ENCODE measurements around the gene KIF18B. TPM values are rescaled to one million over a fixed set of nuclear protein-coding genes. Genes with fewer than 3 reads are reported as not detected.

The KIF18B gene
- polyA plus RNA-seq, 1 donor, result 7.7 TPM

- Histone ChIP-seq H3K9me3 (ENCODE audit: control insufficient read depth, low read depth, low read length) (no peaks in the 10 kb centered on the region), H3K4me3 (ENCODE audit: low read length) (no peak overlapping the region), H3K36me3 (ENCODE audit: control insufficient read depth, insufficient read depth, low read length) (no peaks in the 10 kb centered on the region), H3K27ac (ENCODE audit: low read length) (peak overlapping the region; percentile 57), H3K27me3 (ENCODE audit: control insufficient read depth, insufficient read depth, low read length) (peaks cover 47% of the 10 kb centered on the region), H3K4me1 (ENCODE audit: control insufficient read depth, insufficient read depth, low read length) (peaks cover 24% of the 10 kb centered on the region)
- no CpG with 5 or more reads among the region's 12 CpGs for WGBS (ENCODE audit: insufficient coverage, low lambda C conversion rate)
- DNase-seq, result peak in 1 of 2 donors; percentile 39
These were observed 33.8 kb upstream of the KIF18B start for GRCh38 chr17:44981221-44981968.

GRCh38 chr17:44979426-44979995 lies 31.9 kb upstream of the KIF18B start:
- DNase-seq, result peak; percentile 49 to 65
- H3K4me3 ChIP-seq (ENCODE audit: low read length), result no peak overlapping the region
- WGBS (ENCODE audit: insufficient coverage, low lambda C conversion rate), result no CpG with 5 or more reads among the region's 9 CpGs
- H3K4me1 ChIP-seq (ENCODE audit: control insufficient read depth, insufficient read depth, low read length), result peaks cover 24% of the 10 kb centered on the region
- H3K36me3 ChIP-seq (ENCODE audit: control insufficient read depth, insufficient read depth, low read length), result no peaks in the 10 kb centered on the region
- H3K27ac ChIP-seq (ENCODE audit: low read length), result peak overlapping the region; percentile 52
- H3K27me3 ChIP-seq (ENCODE audit: control insufficient read depth, insufficient read depth, low read length), result peaks cover 51% of the 10 kb centered on the region
- no peaks in the 10 kb centered on the region for H3K9me3 ChIP-seq (ENCODE audit: control insufficient read depth, low read depth, low read length)

GRCh38 chr17:44978807-44979206 lies 31.2 kb upstream of the KIF18B start:
- WGBS (ENCODE audit: insufficient coverage, low lambda C conversion rate), result no CpG with 5 or more reads among the region's 5 CpGs
- Histone ChIP-seq H3K9me3 (ENCODE audit: control insufficient read depth, low read depth, low read length) (no peaks in the 10 kb centered on the region), H3K36me3 (ENCODE audit: control insufficient read depth, insufficient read depth, low read length) (no peaks in the 10 kb centered on the region), H3K4me3 (ENCODE audit: low read length) (no peak overlapping the region), H3K27ac (ENCODE audit: low read length) (peak overlapping the region; percentile 46), H3K4me1 (ENCODE audit: control insufficient read depth, insufficient read depth, low read length) (peaks cover 24% of the 10 kb centered on the region), H3K27me3 (ENCODE audit: control insufficient read depth, insufficient read depth, low read length) (peaks cover 55% of the 10 kb centered on the region)
- DNase-seq, result no peak

GRCh38 chr17:44977814-44978550 lies 30.4 kb upstream of the KIF18B start:
- no peak overlapping the region for H3K4me3 ChIP-seq (ENCODE audit: low read length)
- no peaks in the 10 kb centered on the region for H3K9me3 ChIP-seq (ENCODE audit: control insufficient read depth, low read depth, low read length)
- peak overlapping the region; percentile 31 for H3K27ac ChIP-seq (ENCODE audit: low read length)
- no CpG with 5 or more reads among the region's 7 CpGs for WGBS (ENCODE audit: insufficient coverage, low lambda C conversion rate)
- H3K27me3 ChIP-seq (ENCODE audit: control insufficient read depth, insufficient read depth, low read length), result peaks cover 56% of the 10 kb centered on the region
- H3K4me1 ChIP-seq (ENCODE audit: control insufficient read depth, insufficient read depth, low read length), result peaks cover 24% of the 10 kb centered on the region
- DNase-seq, result no peak
- H3K36me3 ChIP-seq (ENCODE audit: control insufficient read depth, insufficient read depth, low read length), result no peaks in the 10 kb centered on the region

GRCh38 chr17:44977065-44977464 lies 29.5 kb upstream of the KIF18B start:
- Histone ChIP-seq H3K4me1 (ENCODE audit: control insufficient read depth, insufficient read depth, low read length) (peaks cover 24% of the 10 kb centered on the region), H3K27ac (ENCODE audit: low read length) (no peak overlapping the region)
- no CpG with 5 or more reads among the region's 3 CpGs for WGBS (ENCODE audit: insufficient coverage, low lambda C conversion rate)

GRCh38 chr17:44976206-44976605 lies 28.6 kb upstream of the KIF18B start:
- Histone ChIP-seq H3K4me1 (ENCODE audit: control insufficient read depth, insufficient read depth, low read length) (peaks cover 24% of the 10 kb centered on the region), H3K4me3 (ENCODE audit: low read length) (no peak overlapping the region), H3K27me3 (ENCODE audit: control insufficient read depth, insufficient read depth, low read length) (peaks cover 70% of the 10 kb centered on the region), H3K36me3 (ENCODE audit: control insufficient read depth, insufficient read depth, low read length) (no peaks in the 10 kb centered on the region), H3K9me3 (ENCODE audit: control insufficient read depth, low read depth, low read length) (no peaks in the 10 kb centered on the region), H3K27ac (ENCODE audit: low read length) (no peak overlapping the region)
- WGBS (ENCODE audit: insufficient coverage, low lambda C conversion rate), result no CpG with 5 or more reads among the region's 13 CpGs
- DNase-seq, result no peak

More at GRCh38 chr17:44977065-44977464, 29.5 kb upstream of the KIF18B start:
- Histone ChIP-seq H3K36me3 (ENCODE audit: control insufficient read depth, insufficient read depth, low read length) (no peaks in the 10 kb centered on the region), H3K9me3 (ENCODE audit: control insufficient read depth, low read depth, low read length) (no peaks in the 10 kb centered on the region), H3K4me3 (ENCODE audit: low read length) (no peak overlapping the region), H3K27me3 (ENCODE audit: control insufficient read depth, insufficient read depth, low read length) (peaks cover 64% of the 10 kb centered on the region)
- no peak for DNase-seq

GRCh38 chr17:44972953-44973352 lies 25.4 kb upstream of the KIF18B start:
- Histone ChIP-seq H3K4me1 (ENCODE audit: control insufficient read depth, insufficient read depth, low read length) (peaks cover 18% of the 10 kb centered on the region), H3K36me3 (ENCODE audit: control insufficient read depth, insufficient read depth, low read length) (no peaks in the 10 kb centered on the region), H3K9me3 (ENCODE audit: control insufficient read depth, low read depth, low read length) (no peaks in the 10 kb centered on the region), H3K4me3 (ENCODE audit: low read length) (no peak overlapping the region), H3K27ac (ENCODE audit: low read length) (no peak overlapping the region), H3K27me3 (ENCODE audit: control insufficient read depth, insufficient read depth, low read length) (peaks cover 84% of the 10 kb centered on the region)
- DNase-seq, result no peak
- no CpG with 5 or more reads among the region's 6 CpGs for whole genome bisulfite sequencing (ENCODE audit: insufficient coverage, low lambda C conversion rate)

GRCh38 chr17:44971776-44972483 lies 24.4 kb upstream of the KIF18B start:
- WGBS (ENCODE audit: insufficient coverage, low lambda C conversion rate), result no CpG with 5 or more reads among the region's 8 CpGs
- H3K36me3 ChIP-seq (ENCODE audit: control insufficient read depth, insufficient read depth, low read length), result no peaks in the 10 kb centered on the region
- H3K27me3 ChIP-seq (ENCODE audit: control insufficient read depth, insufficient read depth, low read length), result peaks cover 80% of the 10 kb centered on the region
- no peak overlapping the region for H3K27ac ChIP-seq (ENCODE audit: low read length)
- H3K4me3 ChIP-seq (ENCODE audit: low read length), result no peak overlapping the region
- no peak for DNase-seq
- H3K9me3 ChIP-seq (ENCODE audit: control insufficient read depth, low read depth, low read length), result peaks cover 4% of the 10 kb centered on the region
- peaks cover 17% of the 10 kb centered on the region for H3K4me1 ChIP-seq (ENCODE audit: control insufficient read depth, insufficient read depth, low read length)

- Histone ChIP-seq H3K36me3 (ENCODE audit: control insufficient read depth, insufficient read depth, low read length) (no peaks in the 10 kb centered on the region), H3K4me3 (ENCODE audit: low read length) (peak overlapping the region; percentile 38), H3K27me3 (ENCODE audit: control insufficient read depth, insufficient read depth, low read length) (peaks cover 83% of the 10 kb centered on the region), H3K9me3 (ENCODE audit: control insufficient read depth, low read depth, low read length) (peaks cover 7% of the 10 kb centered on the region), H3K4me1 (ENCODE audit: control insufficient read depth, insufficient read depth, low read length) (peaks cover 19% of the 10 kb centered on the region), H3K27ac (ENCODE audit: low read length) (peak overlapping the region; percentile 68)
- no CpG with 5 or more reads among the region's 55 CpGs for WGBS (ENCODE audit: insufficient coverage, low lambda C conversion rate)
- DNase-seq, result no peak
These were observed 22.7 kb upstream of the KIF18B start for GRCh38 chr17:44970136-44970741.
